ENCODE measurements around the gene TTC29.

TTC29 gene

GRCh38 chr4:146661367-146661766, 284.3 kb downstream of the TTC29 start:
- no peak overlapping the region for H3K4me3 ChIP-seq (ENCODE audit: low read length)
- TF ChIP-seq CTCF (conservative IDR thresholded peaks at IDR 0.05; ENCODE audit: low read depth, low read length), result no peak

More at GRCh38 chr4:146661367-146661766, 284.3 kb downstream of the TTC29 start:
- DNase-seq (ENCODE audit: low read depth), result no peak

Data from retinal pigment epithelial cell (primary cell).